Measurements from ENCODE around the gene ABCA3. TPM values are rescaled to one million over a fixed set of nuclear protein-coding genes. Genes with fewer than 3 reads are reported as not detected.

The ABCA3 gene
- total and polyA plus RNA-seq, 2 of the 8 experiments (the other 6 are each of a cell fraction or from before 2014, with no cell fraction given): 5.7 to 7.9 TPM

DNA sequence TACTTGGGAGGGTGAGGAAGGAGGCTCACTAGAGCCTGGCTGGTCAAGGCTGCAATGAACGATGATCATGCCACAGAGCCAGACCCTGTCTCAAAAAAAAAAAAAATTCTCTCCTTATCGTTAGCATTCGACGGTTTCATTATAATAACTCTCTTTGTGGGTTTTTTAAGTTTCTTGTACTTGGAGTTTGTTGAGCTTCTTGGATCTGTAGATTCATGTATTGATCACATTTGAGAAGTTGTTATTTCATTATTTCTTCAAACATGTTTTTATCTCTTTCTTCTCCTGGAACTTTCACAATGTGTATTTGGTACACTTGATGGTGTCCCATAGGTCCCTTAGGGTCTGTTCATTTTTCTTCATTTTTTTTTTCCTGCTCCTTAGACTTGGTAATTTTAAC lies 16.8 kb upstream of the ABCA3 start (continued):
- TF ChIP-seq NANOG (IDR thresholded peaks at IDR 0.05; ENCODE audit: insufficient read depth, low read depth, low read length, poor library complexity, severe bottlenecking) (no peak), SIX5 (IDR thresholded peaks at IDR 0.05; ENCODE audit: low read depth, low read length) (no peak), ZNF274 (IDR thresholded peaks at IDR 0.05; ENCODE audit: borderline replicate concordance, extremely low read depth, low read length) (no peak)

Measured in H1 (cell line).